ENCODE measurements around the gene PCDHGA3.
"Not testable (repeated sequence)": the region's sequence is repeated elsewhere in the genome, so short reads cannot be mapped to it uniquely, and the experiment has no call there.

Gene PCDHGA3

DNA sequence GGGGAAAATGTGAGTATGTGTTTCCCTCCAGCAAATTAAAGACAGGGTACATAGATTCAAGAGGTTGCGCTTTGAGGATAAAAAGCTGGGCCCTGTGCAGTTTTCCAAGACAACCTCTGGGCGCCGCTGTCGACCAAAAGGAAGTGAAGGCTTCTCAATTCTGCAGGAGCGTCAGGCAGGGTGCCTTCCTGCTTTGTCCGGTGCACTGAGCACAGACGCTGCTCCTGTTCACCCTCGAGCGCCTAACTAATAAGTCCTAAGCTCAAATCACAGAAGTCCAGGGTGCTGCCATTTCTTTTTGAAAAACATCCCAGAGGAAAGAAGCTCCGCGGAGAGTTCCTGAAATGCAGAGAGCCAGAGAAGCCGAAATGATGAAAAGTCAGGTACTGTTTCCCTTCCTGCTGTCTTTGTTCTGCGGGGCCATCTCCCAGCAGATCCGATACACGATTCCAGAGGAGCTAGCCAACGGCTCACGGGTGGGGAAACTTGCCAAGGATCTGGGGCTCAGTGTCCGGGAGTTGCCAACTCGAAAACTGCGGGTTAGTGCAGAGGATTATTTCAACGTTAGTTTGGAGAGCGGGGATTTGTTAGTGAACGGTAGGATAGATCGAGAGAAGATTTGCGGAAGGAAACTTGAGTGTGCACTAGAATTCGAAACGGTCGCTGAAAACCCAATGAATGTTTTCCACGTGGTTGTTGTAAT lies 6.4 kb downstream of the PCDHGA3 start, which contains the start of gene PCDHGB1:
Gene PCDHGB1, plus strand, starts transcription at position 183 of the 703 bp plus-strand sequence. Its CDS starts 162 bp downstream, at position 345.
- DNase-seq (ENCODE audit: low spot score), result peak; percentile 61

GRCh38 chr5:141351591-141351990 lies 8.0 kb downstream of the PCDHGA3 start:
- no peak for DNase-seq (ENCODE audit: low spot score)

GRCh38 chr5:141354900-141355469 lies 11.4 kb downstream of the PCDHGA3 start, which contains the start of gene PCDHGA4:
TSS of gene PCDHGA4 (plus strand) at chr5:141355021. CDS start at chr5:141355108, 87 bp downstream.
- DNase-seq (ENCODE audit: low spot score), result no peak

- DNase-seq (ENCODE audit: low spot score), result no peak
These were observed 12.0 kb downstream of the PCDHGA3 start for GRCh38 chr5:141355641-141356040.

DNA sequence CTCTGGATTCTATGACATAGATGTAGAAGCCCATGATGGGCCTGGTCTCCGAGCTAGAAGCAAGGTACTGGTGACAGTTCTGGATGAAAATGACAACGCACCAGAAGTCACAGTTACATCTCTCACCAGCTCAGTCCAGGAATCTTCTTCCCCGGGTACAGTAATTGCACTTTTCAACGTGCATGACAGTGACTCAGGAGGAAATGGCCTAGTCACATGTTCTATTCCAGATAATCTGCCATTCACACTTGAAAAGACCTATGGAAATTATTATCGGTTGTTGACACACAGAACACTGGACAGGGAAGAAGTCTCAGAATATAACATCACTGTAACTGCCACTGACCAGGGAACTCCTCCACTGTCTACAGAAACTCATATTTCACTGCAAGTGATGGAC lies 12.5 kb downstream of the PCDHGA3 start:
- DNase-seq (ENCODE audit: low spot score), result no peak

GRCh38 chr5:141356950-141357349 lies 13.3 kb downstream of the PCDHGA3 start:
- DNase-seq (ENCODE audit: low spot score), result no peak

DNA sequence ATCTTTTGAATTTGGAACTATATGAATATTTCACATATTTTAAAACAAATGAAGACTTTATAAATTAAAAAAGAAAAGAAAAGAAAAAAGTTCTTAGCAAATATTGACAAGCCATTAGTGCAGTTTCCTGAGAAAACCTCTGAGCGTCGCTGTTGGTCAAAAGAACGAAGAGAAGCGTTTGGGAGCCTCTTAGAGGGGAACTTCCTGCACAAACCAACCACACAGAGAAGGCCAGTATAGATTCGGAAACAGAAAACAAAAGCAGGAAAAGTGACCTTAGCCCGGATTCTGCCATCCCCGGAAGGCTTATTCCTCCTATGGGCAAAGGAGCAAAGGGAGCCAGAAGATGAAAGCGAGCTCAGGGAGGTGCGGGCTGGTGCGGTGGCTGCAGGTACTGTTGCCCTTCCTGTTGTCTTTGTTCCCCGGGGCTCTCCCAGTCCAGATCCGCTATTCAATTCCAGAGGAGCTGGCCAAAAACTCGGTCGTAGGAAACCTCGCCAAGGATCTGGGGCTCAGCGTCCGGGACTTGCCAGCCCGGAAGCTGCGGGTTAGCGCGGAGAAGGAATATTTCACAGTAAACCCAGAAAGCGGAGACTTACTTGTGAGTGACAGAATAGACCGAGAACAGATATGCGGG lies 16.3 kb downstream of the PCDHGA3 start, which contains the start of gene PCDHGB2:
Gene PCDHGB2, plus strand, starts transcription at position 205 of the 637 bp plus-strand sequence. Its CDS starts 142 bp downstream, at position 347.
- no peak for DNase-seq (ENCODE audit: low spot score)

DNA sequence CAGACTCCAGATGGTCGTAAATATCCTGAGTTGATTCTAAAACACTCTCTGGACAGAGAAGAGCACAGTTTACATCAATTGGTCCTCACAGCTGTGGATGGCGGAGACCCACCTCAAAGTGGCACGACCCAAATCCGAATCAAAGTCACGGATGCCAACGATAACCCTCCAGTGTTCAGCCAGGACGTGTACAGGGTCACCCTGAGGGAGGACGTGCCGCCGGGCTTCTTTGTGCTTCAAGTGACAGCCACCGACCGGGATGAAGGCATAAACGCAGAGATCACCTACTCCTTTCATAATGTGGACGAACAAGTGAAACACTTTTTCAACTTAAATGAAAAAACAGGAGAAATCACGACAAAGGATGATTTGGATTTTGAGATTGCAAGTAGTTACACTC lies 17.1 kb downstream of the PCDHGA3 start:
- no peak for DNase-seq (ENCODE audit: low spot score)

DNA sequence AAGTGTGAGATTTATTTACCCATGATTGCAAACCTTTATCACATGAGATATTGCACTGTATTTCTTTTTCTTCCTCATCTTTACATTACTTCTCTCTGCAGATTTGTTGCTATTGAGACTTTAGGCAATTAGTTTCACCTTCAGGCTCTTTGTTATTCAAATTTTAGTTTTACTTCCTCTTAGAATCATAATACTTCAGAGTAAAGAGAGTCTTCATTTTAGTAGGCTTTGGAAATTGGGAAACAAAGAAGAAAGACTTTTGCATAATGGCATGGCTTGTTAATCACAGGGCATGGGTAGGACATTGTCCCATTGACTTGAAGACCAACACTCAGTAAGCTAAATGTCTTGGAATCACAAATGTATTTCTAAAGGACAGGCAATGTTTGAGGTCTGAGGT lies 19.1 kb downstream of the PCDHGA3 start:
- DNase-seq (ENCODE audit: low spot score), result no peak

GRCh38 chr5:141363952-141364660 lies 20.5 kb downstream of the PCDHGA3 start, which contains the start of gene PCDHGA5:
TSS of gene PCDHGA5 (plus strand) at chr5:141364162. CDS start at chr5:141364331, 169 bp downstream.
- no peak for DNase-seq (ENCODE audit: low spot score)

- DNase-seq (ENCODE audit: low spot score), result no peak
These were observed 22.6 kb downstream of the PCDHGA3 start for GRCh38 chr5:141366016-141366896.

- DNase-seq (ENCODE audit: low spot score), result no peak
These were observed 26.6 kb downstream of the PCDHGA3 start, which contains the start of gene PCDHGB3 for GRCh38 chr5:141369994-141370848. TSS of gene PCDHGB3 (plus strand) at chr5:141370242. CDS start at chr5:141370395, 153 bp downstream.

GRCh38 chr5:141371572-141372475 lies 28.2 kb downstream of the PCDHGA3 start:
- no peak for DNase-seq (ENCODE audit: low spot score)

DNA sequence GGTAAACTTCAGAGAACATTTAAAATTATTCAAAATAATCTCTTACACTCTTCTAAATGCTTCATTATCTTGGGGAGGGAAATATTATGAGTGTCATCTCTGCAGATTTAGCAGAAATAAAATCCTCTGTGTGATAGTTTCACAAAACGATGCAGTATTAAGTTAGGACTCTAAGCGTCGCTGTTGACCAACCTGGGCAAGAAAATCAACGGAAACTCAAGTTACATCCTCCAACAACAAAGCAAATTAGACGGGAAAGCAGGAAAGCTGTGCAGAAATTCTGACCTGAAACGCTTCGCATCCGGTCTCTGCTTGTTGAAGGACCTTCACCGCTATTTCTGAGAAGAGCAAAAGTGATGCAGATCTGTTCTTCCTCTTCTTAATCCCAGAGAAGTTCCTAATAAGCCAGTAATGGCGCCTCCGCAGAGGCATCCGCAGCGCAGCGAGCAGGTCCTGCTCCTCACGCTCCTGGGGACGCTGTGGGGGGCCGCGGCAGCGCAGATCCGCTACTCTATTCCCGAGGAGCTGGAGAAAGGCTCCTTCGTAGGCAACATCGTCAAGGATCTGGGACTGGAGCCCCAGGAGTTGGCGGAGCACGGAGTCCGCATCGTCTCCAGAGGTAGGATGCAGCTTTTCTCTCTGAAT lies 30.2 kb downstream of the PCDHGA3 start, which contains the start of gene PCDHGA6:
Gene PCDHGA6, plus strand, starts transcription at position 219 of the 645 bp plus-strand sequence. Its CDS starts 193 bp downstream, at position 412.
- DNase-seq (ENCODE audit: low spot score), result peak; percentile 3

- no peak for DNase-seq (ENCODE audit: low spot score)
These were observed 31.0 kb downstream of the PCDHGA3 start for GRCh38 chr5:141374627-141375026.

DNA sequence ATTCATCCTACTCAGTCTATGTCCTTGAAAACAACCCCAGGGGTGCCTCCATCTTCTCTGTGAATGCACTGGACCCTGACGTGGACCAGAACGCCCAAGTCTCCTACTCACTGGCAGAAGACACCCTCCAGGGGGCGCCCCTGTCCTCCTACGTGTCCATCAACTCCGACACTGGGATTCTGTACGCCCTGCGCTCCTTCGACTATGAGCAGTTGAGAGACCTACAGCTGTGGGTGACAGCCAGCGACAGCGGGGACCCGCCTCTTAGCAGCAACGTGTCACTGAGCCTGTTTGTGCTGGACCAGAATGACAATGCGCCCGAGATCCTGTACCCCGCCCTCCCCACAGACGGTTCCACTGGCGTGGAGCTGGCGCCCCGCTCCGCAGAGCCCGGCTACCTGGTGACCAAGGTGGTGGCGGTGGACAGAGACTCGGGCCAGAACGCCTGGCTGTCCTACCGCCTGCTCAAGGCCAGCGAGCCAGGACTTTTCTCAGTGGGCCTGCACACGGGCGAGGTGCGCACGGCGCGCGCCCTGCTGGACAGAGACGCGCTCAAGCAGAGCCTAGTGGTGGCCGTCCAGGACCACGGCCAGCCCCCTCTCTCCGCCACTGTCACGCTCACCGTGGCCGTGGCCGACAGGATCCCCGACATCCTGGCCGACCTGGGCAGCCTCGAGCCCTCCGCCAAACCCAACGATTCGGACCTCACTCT lies 32.0 kb downstream of the PCDHGA3 start:
- DNase-seq (ENCODE audit: low spot score), result not testable (repeated sequence)

- DNase-seq (ENCODE audit: low spot score), result no peak
These were observed 39.1 kb downstream of the PCDHGA3 start, which contains the start of gene PCDHGA7 for GRCh38 chr5:141382469-141383294. TSS of gene PCDHGA7 (plus strand) at chr5:141382742. CDS start at chr5:141382900, 158 bp downstream.

Measured in COLO829 (cell line).